ENCODE measurements around the gene FOXN3.

- TF ChIP-seq CTCF (IDR thresholded peaks at IDR 0.05; ENCODE audit: low read depth, low read length) (no peak), EZH2phosphoT487 (IDR thresholded peaks at IDR 0.05; ENCODE audit: low read depth) (no peak)
These were observed 228.5 kb downstream of the FOXN3 start for GRCh38 chr14:89188492-89188891.

Data from OCI-LY3 (cell line).